Ishikawa (cell line): ENCODE data around the gene TLE1.

ENCODE experiments used
- CEBPB ChIP-seq: IDR thresholded peaks from 2 replicates; pipeline ENCODE4 v1.6.1; 2012
- CREB1 ChIP-seq: IDR thresholded peaks from 2 replicates; pipeline ENCODE4 v1.6.1; 2012; ENCODE audit warnings: low read depth
- EGR1 ChIP-seq: IDR thresholded peaks from 2 replicates; pipeline ENCODE4 v1.6.1; 2012
- EP300 ChIP-seq: IDR thresholded peaks from 2 replicates; pipeline ENCODE4 v1.6.1; 2012; ENCODE audit warnings: borderline replicate concordance
- FOXM1 ChIP-seq: IDR thresholded peaks from 2 replicates; pipeline ENCODE4 v1.6.1; 2012; ENCODE audit warnings: low read depth, borderline replicate concordance
- MAX ChIP-seq: IDR thresholded peaks from 2 replicates; pipeline ENCODE4 v1.6.1; 2012
- NFIC ChIP-seq: IDR thresholded peaks from 2 replicates; pipeline ENCODE4 v1.6.1; 2012
- RAD21 ChIP-seq: IDR thresholded peaks from 2 replicates; pipeline ENCODE4 v1.6.1; 2012; ENCODE audit warnings: low read depth
- REST ChIP-seq: IDR thresholded peaks from 2 replicates; pipeline ENCODE4 v1.6.1; 2012; ENCODE audit warnings: low read depth, mild to moderate bottlenecking
- TAF1 ChIP-seq: IDR thresholded peaks from 2 replicates; pipeline ENCODE4 v1.6.1; 2012; ENCODE audit warnings: low read depth, mild to moderate bottlenecking
- TCF12 ChIP-seq: IDR thresholded peaks from 2 replicates; pipeline ENCODE4 v1.6.1; 2012; ENCODE audit warnings: low read depth
- TEAD4 ChIP-seq: IDR thresholded peaks from 2 replicates; pipeline ENCODE4 v1.6.1; 2012
- USF1 ChIP-seq: IDR thresholded peaks from 2 replicates; pipeline ENCODE4 v1.6.1; 2012
- YY1 ChIP-seq: IDR thresholded peaks from 2 replicates; pipeline ENCODE4 v1.6.1; 2012; ENCODE audit warnings: low read depth
- ZBTB7A ChIP-seq: IDR thresholded peaks from 2 replicates; pipeline ENCODE4 v1.6.1; 2012; ENCODE audit warnings: low read depth

TLE1 gene

DNA sequence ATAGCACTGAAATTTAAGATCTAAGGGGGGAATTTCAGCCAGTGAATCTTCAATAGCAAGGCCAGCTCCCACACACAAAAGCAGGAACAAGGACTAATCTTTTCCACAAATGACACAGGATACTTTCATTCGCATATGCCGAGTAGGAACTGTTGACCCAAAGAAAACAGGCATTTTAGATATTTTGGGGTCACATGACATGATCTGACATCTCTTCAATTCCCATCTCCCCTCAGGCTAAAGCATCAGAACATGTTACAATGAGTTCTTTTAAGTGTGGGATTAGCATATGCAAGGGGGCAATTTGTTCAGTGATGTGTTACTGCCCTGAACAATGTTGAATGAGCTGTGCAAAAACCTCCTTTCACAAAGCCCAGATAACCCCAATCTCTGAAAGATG lies 68.2 kb downstream of the TLE1 start:
- TF ChIP-seq EGR1 (no peak), CREB1 (no peak), NFIC (no peak), TCF12 (no peak)

- TF ChIP-seq EGR1 (no peak), CREB1 (no peak), REST (no peak), TAF1 (no peak), NFIC (no peak), USF1 (no peak), TEAD4 (no peak), TCF12 (no peak), YY1 (no peak), ZBTB7A (no peak), FOXM1 (no peak)
Observed at GRCh38 chr9:81620002-81620390, 69.4 kb downstream of the TLE1 start.

- TF ChIP-seq TAF1, result no peak
- no peak for TF ChIP-seq RAD21
- no peak for TF ChIP-seq CEBPB
- TF ChIP-seq USF1, result no peak
- no peak for TF ChIP-seq TCF12
- TF ChIP-seq REST, result no peak
- TF ChIP-seq NFIC, result no peak
- no peak for TF ChIP-seq ZBTB7A
- no peak for TF ChIP-seq FOXM1
- TF ChIP-seq CREB1, result no peak
- TF ChIP-seq TEAD4, result no peak
- no peak for TF ChIP-seq EP300
- TF ChIP-seq EGR1, result no peak
- TF ChIP-seq MAX, result no peak
Observed at GRCh38 chr9:81619353-81620001, 69.9 kb downstream of the TLE1 start.

GRCh38 chr9:81618923-81619322 lies 70.4 kb downstream of the TLE1 start:
- TF ChIP-seq FOXM1 (no peak), MAX (no peak), EGR1 (no peak), CREB1 (no peak), RAD21 (no peak), TCF12 (no peak), NFIC (no peak), USF1 (no peak), TAF1 (no peak), TEAD4 (no peak), ZBTB7A (no peak), REST (no peak), EP300 (no peak)
